CD4-positive, alpha-beta T cell (primary cell): Measurements from ENCODE around the gene SYDE2. TPM values are rescaled to one million over a fixed set of nuclear protein-coding genes. Genes with fewer than 3 reads are reported as not detected.
"Not testable (repeated sequence)": the region's sequence is repeated elsewhere in the genome, so short reads cannot be mapped to it uniquely, and the experiment has no call there.

Experiments used
- ATAC-seq: fragments of 200-7000 bp; cut with Tn5 transposase; one replicate; pipeline ENCODE4 v1.10.0; 2022; ENCODE audit warnings: mild to moderate bottlenecking; ENCODE audit not compliant: poor library complexity
- CTCF ChIA-PET: fragments of 350-600 bp; sonication (Branson Sonifier 250); formaldehyde crosslinking; loops from one replicate; lab custom pipeline; 2021; ENCODE audit warnings: antibody characterized with exemption, inconsistent platforms; lab: Charles Lee
- POLR2A ChIA-PET: fragments of 350-600 bp; sonication (Branson Sonifier 250); formaldehyde crosslinking; loops from one replicate; lab custom pipeline; 2021; ENCODE audit warnings: antibody characterized with exemption, inconsistent platforms; lab: Charles Lee
- DNase-seq, 14 experiments: peaks; one replicate each; pipeline ENCODE4 v3.0.0-alpha.2; 2013 to 2020; ENCODE audit warnings: mixed read lengths in 2 of 14
- H3K27ac ChIP-seq, 2 donors: one replicate each; pipeline versions ENCODE4 v1.5.1 to v1.7.0; 2013; ENCODE audit warnings: low read length in 2 of 2, low read depth in 1 of 2, mild to moderate bottlenecking in 1 of 2
- H3K27me3 ChIP-seq, 2 experiments: 1 replicate in 1 of 2; 2 replicates in 1 of 2; pipeline versions ENCODE4 v1.6.1 to v1.7.0; 2013; ENCODE audit warnings: low read length in 2 of 2, control low read depth in 1 of 2, mild to moderate bottlenecking in 1 of 2, moderate library complexity in 1 of 2; ENCODE audit not compliant: insufficient read depth in 2 of 2, control insufficient read depth in 1 of 2
- H3K36me3 ChIP-seq: one replicate; pipeline ENCODE4 v1.6.1; 2013; ENCODE audit warnings: low read length, control low read depth; ENCODE audit not compliant: insufficient read depth
- H3K4me1 ChIP-seq: one replicate; pipeline ENCODE4 v1.6.1; 2013; ENCODE audit warnings: low read length, control low read depth; ENCODE audit not compliant: insufficient read depth
- H3K4me3 ChIP-seq: one replicate; pipeline ENCODE4 v1.5.1; 2013; ENCODE audit warnings: mild to moderate bottlenecking, low read length, moderate library complexity
- H3K9me3 ChIP-seq, 2 experiments: 1 replicate in 1 of 2; 2 replicates in 1 of 2; pipeline versions ENCODE4 v1.6.1 to v1.7.0; 2013; ENCODE audit warnings: low read length in 2 of 2, mild to moderate bottlenecking in 2 of 2, control low read depth in 1 of 2, moderate library complexity in 1 of 2; ENCODE audit not compliant: control insufficient read depth in 1 of 2, insufficient read depth in 1 of 2
- H3K27ac Mint-ChIP-seq: one replicate; pipeline ENCODE4 v1.8.0; 2020; ENCODE audit warnings: mixed read lengths
- H3K27me3 Mint-ChIP-seq: one replicate; pipeline ENCODE4 v1.8.0; 2021; ENCODE audit warnings: mixed read lengths
- H3K36me3 Mint-ChIP-seq: one replicate; pipeline ENCODE4 v1.8.0; 2021; ENCODE audit warnings: low read depth, mixed read lengths
- H3K4me1 Mint-ChIP-seq: one replicate; pipeline ENCODE4 v1.8.0; 2021; ENCODE audit warnings: low read depth, mixed read lengths
- H3K4me3 Mint-ChIP-seq: one replicate; pipeline ENCODE4 v1.8.0; 2020; ENCODE audit warnings: mild to moderate bottlenecking, mixed read lengths
- H3K9me3 Mint-ChIP-seq: one replicate; pipeline ENCODE4 v1.8.0; 2020; ENCODE audit warnings: mixed read lengths
- intact Hi-C, 2 experiments: fragments of 100-400 bp; cut with DNase I in 1 of 2; cut with micrococcal nuclease in 1 of 2; formaldehyde crosslinking; loops; one replicate each; pipeline versions ENCODE4 v1.15.1 to v1.9.0; 2023 to 2025; cut with DNase I, micrococcal nuclease
- total RNA-seq, 174 experiments: library from RNA in 2 of 174; stranded (reverse) in 2 of 174; gene quantifications; one replicate each; pipeline ENCODE4 v1.2.3 and lab custom pipeline; 2021 to 2026
- TF ChIP-seq, protein P1 (sequence below): fragments of 200-600 bp; IDR thresholded peaks from one replicate; pipeline ENCODE4 v1.8.0; 2022; ENCODE audit warnings: antibody characterized with exemption, mild to moderate bottlenecking

SYDE2 gene
- total RNA-seq, 2 experiments from 2014 or later: 6.4 to 6.9 TPM

DNA sequence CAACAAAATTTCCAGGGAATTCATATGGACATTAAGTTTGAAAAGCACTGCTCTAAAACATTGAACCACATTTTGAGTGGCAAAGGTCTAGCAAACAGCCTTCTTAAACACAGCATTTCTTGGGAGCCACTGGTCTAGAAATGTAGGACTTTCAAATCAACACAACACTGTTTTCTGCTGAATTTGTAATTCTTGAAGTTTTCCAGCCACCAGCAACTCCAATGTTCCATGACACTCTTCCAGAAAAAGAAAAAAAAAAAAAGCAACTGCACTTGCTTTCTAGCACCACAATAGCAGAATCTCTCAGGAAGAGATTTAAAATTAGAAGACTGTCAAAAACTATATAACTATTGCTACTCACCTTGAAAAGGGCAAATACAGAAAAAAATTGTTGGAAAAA, 4.5 kb downstream of the SYDE2 start:
- Histone ChIP-seq H3K4me1 (peaks cover 7% of the 10 kb centered on the region), H3K9me3 (no peaks in the 10 kb centered on the region), H3K4me3 (no peak overlapping the region), H3K27ac (no peak overlapping the region), H3K27me3 (no peaks in the 10 kb centered on the region), H3K36me3 (no peaks in the 10 kb centered on the region)
- Mint-ChIP-seq H3K36me3 (peaks cover 5% of the 10 kb centered on the region), H3K9me3 (no peaks in the 10 kb centered on the region), H3K27ac (no peak overlapping the region), H3K4me1 (peaks cover 44% of the 10 kb centered on the region), H3K27me3 (peaks cover 9% of the 10 kb centered on the region), H3K4me3 (no peak overlapping the region)
- ATAC-seq (no peak), DNase-seq (no peak)
- TF ChIP-seq, protein P1, sequence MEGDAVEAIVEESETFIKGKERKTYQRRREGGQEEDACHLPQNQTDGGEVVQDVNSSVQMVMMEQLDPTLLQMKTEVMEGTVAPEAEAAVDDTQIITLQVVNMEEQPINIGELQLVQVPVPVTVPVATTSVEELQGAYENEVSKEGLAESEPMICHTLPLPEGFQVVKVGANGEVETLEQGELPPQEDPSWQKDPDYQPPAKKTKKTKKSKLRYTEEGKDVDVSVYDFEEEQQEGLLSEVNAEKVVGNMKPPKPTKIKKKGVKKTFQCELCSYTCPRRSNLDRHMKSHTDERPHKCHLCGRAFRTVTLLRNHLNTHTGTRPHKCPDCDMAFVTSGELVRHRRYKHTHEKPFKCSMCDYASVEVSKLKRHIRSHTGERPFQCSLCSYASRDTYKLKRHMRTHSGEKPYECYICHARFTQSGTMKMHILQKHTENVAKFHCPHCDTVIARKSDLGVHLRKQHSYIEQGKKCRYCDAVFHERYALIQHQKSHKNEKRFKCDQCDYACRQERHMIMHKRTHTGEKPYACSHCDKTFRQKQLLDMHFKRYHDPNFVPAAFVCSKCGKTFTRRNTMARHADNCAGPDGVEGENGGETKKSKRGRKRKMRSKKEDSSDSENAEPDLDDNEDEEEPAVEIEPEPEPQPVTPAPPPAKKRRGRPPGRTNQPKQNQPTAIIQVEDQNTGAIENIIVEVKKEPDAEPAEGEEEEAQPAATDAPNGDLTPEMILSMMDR: no peak
- ChIA-PET POLR2A (no interaction called here), CTCF (no interaction called here)
- intact Hi-C loops: no loop called here

DNA sequence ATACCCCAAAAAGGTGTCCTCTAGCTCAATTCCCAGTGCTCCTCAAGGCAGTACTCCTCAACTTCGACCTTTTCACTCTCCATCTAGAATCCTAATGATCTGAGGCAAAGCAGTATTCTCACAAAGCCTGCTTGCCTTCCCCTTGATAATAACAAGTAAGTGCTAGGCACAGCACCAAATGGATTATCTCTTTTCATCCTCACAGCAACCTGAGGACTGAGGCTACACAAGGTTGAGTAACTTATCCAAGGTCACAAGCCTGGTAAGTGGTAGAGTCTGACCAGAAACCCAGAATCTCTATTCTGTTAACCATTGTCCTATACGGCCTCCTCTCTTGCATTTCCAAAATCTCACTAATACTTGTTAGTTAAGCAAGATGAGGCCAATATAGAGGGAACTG, 5.1 kb downstream of the SYDE2 start:
- no peak for DNase-seq
- Mint-ChIP-seq H3K4me3 (no peak overlapping the region), H3K36me3 (peaks cover 5% of the 10 kb centered on the region), H3K27ac (no peak overlapping the region), H3K9me3 (no peaks in the 10 kb centered on the region), H3K27me3 (peaks cover 9% of the 10 kb centered on the region), H3K4me1 (peaks cover 44% of the 10 kb centered on the region)
- Histone ChIP-seq H3K27me3 (no peaks in the 10 kb centered on the region), H3K4me3 (no peak overlapping the region), H3K9me3 (no peaks in the 10 kb centered on the region), H3K4me1 (peaks cover 7% of the 10 kb centered on the region), H3K36me3 (no peaks in the 10 kb centered on the region), H3K27ac (no peak overlapping the region)
- POLR2A ChIA-PET: no interaction called here
- intact Hi-C loops: no loop called here
- no peak for ATAC-seq
- CTCF ChIA-PET: interaction anchor here (1.1 kb wide), 1 partner anchor 64 kb away, joined by 3 read pairs; the partner anchor contains the start of gene C1orf52
- TF ChIP-seq, protein P1: no peak

DNA sequence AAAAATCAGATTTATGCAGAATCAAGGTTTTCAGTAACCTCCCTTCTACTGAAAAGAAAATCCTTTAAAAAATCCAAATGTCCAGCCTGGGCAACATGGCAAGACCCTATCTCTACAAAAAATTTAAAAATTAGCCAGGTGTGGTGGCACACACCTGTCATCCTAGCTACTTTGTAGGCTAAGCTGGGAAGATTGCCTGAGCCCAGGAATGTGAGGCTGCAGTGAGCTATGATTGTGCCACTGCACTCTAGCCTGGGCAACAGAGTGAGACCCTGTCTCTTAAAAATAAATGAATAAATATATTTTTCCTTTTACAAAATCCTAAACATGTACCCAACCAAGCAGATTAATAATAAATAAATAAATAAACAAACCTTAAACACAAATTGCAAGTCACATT, 8.7 kb downstream of the SYDE2 start:
- H3K27ac ChIP-seq, H3K4me3 Mint-ChIP-seq, H3K27ac Mint-ChIP-seq, ATAC-seq, DNase-seq, H3K27me3 Mint-ChIP-seq, H3K9me3 ChIP-seq, H3K27me3 ChIP-seq, H3K4me3 ChIP-seq, H3K9me3 Mint-ChIP-seq, H3K36me3 ChIP-seq, intact Hi-C loops, H3K4me1 ChIP-seq, POLR2A ChIA-PET: not testable (repeated sequence)
- CTCF ChIA-PET: interaction anchor here (0.7 kb wide), 1 partner anchor 105 kb away, joined by 3 read pairs; no protein-coding TSS in a partner anchor
- H3K36me3 Mint-ChIP-seq: peaks cover 21% of the 10 kb centered on the region
- H3K4me1 Mint-ChIP-seq: peaks cover 19% of the 10 kb centered on the region

DNA sequence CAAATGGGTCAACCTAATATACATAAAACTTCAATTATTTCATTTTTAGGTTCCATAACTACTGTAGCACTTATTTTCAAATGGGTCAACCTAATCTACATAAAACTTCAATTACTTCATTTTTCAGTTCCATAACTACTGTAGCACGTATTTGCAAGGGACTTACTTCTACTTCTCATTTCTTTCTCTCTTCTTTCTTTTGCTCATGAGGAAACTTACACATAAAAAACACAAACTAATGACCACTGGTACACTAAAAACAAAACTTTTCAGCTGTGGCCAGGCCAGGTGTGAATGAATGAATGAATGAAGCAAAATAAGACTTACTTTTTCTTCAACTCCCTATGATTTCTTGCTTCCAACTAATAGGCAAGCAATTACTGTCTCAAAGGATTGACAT, 11.7 kb downstream of the SYDE2 start:
- H3K4me3 ChIP-seq: no peak overlapping the region
- TF ChIP-seq, protein P1: no peak
- ChIA-PET POLR2A (no interaction called here), CTCF (no interaction called here)
- intact Hi-C loops: no loop called here
- no peak overlapping the region for H3K27ac Mint-ChIP-seq
- no peaks in the 10 kb centered on the region for H3K9me3 ChIP-seq
- no peak overlapping the region for H3K4me3 Mint-ChIP-seq
- H3K4me1 ChIP-seq: no peaks in the 10 kb centered on the region
- no peaks in the 10 kb centered on the region for H3K36me3 ChIP-seq
- peaks cover 21% of the 10 kb centered on the region for H3K36me3 Mint-ChIP-seq
- H3K9me3 Mint-ChIP-seq: peaks cover 4% of the 10 kb centered on the region
- ATAC-seq (no peak), DNase-seq (no peak)
- H3K27me3 Mint-ChIP-seq: no peaks in the 10 kb centered on the region
- H3K4me1 Mint-ChIP-seq: peaks cover 4% of the 10 kb centered on the region
- no peaks in the 10 kb centered on the region for H3K27me3 ChIP-seq
- H3K27ac ChIP-seq: no peak overlapping the region
